Transverse colon (tissue), 4 donors: Measurements from ENCODE around the gene REC114.

Experiments used
- CTCF ChIP-seq, 5 experiments: fragments of 200-600 bp in 3 of 5; fragments of 450-650 bp in 2 of 5; sonication (generic) in 3 of 5; IDR thresholded peaks; 1 replicate in 2 of 5; 2 replicates in 3 of 5; pipeline ENCODE4 v1.5.1; 2016 to 2017; ENCODE audit warnings: antibody characterized with exemption in 5 of 5, inconsistent platforms in 3 of 5, mild to moderate bottlenecking in 2 of 5, moderate library complexity in 1 of 5
- EP300 ChIP-seq: sonication (generic); formaldehyde crosslinking; IDR thresholded peaks from one replicate; pipeline ENCODE4 v1.6.1; 2017; ENCODE audit warnings: antibody characterized with exemption, low read depth
- POLR2A ChIP-seq: fragments of 450-650 bp; IDR thresholded peaks from one replicate; pipeline ENCODE4 v1.6.1; 2016; ENCODE audit warnings: antibody characterized with exemption, mild to moderate bottlenecking, moderate library complexity
- POLR2AphosphoS5 ChIP-seq, 3 donors: sonication (generic); formaldehyde crosslinking; IDR thresholded peaks; one replicate each; pipeline ENCODE4 v1.6.1; 2016; ENCODE audit warnings: antibody characterized with exemption in 3 of 3

GRCh38 chr15:73573037-73573436, 130.1 kb downstream of the REC114 start:
- TF ChIP-seq CTCF (IDR thresholded peaks at IDR 0.05): no peak
- TF ChIP-seq POLR2AphosphoS5 (IDR thresholded peaks at IDR 0.05): no peak
- TF ChIP-seq POLR2A: no peak
- TF ChIP-seq EP300: no peak
